ENCODE results near the gene PGM1. TPM values are rescaled to one million over a fixed set of nuclear protein-coding genes. Genes with fewer than 3 reads are reported as not detected.

The PGM1 gene
- total and polyA plus RNA-seq, 2 donors (not counting 3 experiments of a cell fraction or from before 2014, with no cell fraction given) = 9.3 to 21.0 TPM

GRCh38 chr1:63603810-63604209 lies 10.6 kb downstream of the PGM1 start:
- dilution Hi-C loops (cut with MboI; ENCODE audit: extremely low pct_ligation_motif_present, low sequenced_read_pairs) (no loop called here), intact Hi-C loops (cut with micrococcal nuclease) (no loop called here)
- ChIA-PET CTCF (no interaction called here), POLR2A (no interaction called here)
- Histone ChIP-seq H3K4me2 (ENCODE audit: insufficient read depth, low read length) (no peak overlapping the region), H2AFZ (ENCODE audit: low read depth, low read length) (no peak overlapping the region), H3K27ac (ENCODE audit: insufficient read depth, low read depth, low read length) (no peak overlapping the region), H4K20me1 (replicated peaks; ENCODE audit: control insufficient read depth, extremely low read depth, insufficient read depth, low read length) (no peaks in the 10 kb centered on the region), H3K4me3 (replicated peaks in 1 of 3; ENCODE audit: insufficient read depth in 1 of 3, low read depth in 1 of 3, low read length in 3 of 3) (no peak overlapping the region), H3K36me3 (ENCODE audit: control insufficient read depth in 2 of 2, extremely low read depth in 1 of 2, insufficient read depth in 2 of 2, low read length in 2 of 2) (no peaks in the 10 kb centered on the region), H3K27me3 (ENCODE audit: control insufficient read depth in 2 of 2, insufficient read depth in 2 of 2, low read length in 2 of 2) (no peaks in the 10 kb centered on the region), H3K9me1 (replicated peaks; ENCODE audit: control insufficient read depth, extremely low read depth, insufficient read depth, low read length) (no peaks in the 10 kb centered on the region), H3K79me2 (ENCODE audit: control insufficient read depth, insufficient read depth, low read length) (no peaks in the 10 kb centered on the region), H3K9me3 (replicated peaks; ENCODE audit: control insufficient read depth, insufficient read depth, low read length) (no peaks in the 10 kb centered on the region), H3K9ac (replicated peaks; ENCODE audit: extremely low read depth, insufficient read depth, low read length) (no peak overlapping the region), H3K4me1 (ENCODE audit: control insufficient read depth, extremely low read depth, insufficient read depth, low read length) (no peaks in the 10 kb centered on the region)
- DNase-seq (ENCODE audit: low read depth, low spot score) (no peak), FAIRE-seq (no peak)
- no TSS peak for BruUV-seq (replicated peaks)
- no peak for TF ChIP-seq FOS (IDR thresholded peaks at IDR 0.05; ENCODE audit: borderline replicate concordance, insufficient read depth, low read length)
- no peak for TF ChIP-seq JUN (IDR thresholded peaks at IDR 0.05; ENCODE audit: borderline replicate concordance, insufficient read depth, insufficient read length, low read depth)
- TF ChIP-seq POLR2AphosphoS5 (IDR thresholded peaks at IDR 0.05; ENCODE audit: insufficient read depth, low read depth, low read length) = no peak
- no peak for TF ChIP-seq POLR2A (IDR thresholded peaks at IDR 0.05; ENCODE audit: low read depth, low read length)
- TF ChIP-seq CTCF (IDR thresholded peaks at IDR 0.05; ENCODE audit: extremely low read depth in 1 of 2, insufficient read depth in 1 of 2, low read depth in 1 of 2, low read length in 2 of 2) = no peak
- no peak for TF ChIP-seq MAX (IDR thresholded peaks at IDR 0.05; ENCODE audit: insufficient read depth, insufficient read length)
- no peak for TF ChIP-seq EZH2 (IDR thresholded peaks at IDR 0.05; ENCODE audit: borderline replicate concordance, low read depth, low read length, severe bottlenecking)

All from endothelial cell of umbilical vein (primary cell).